Erythroblast (primary cell): ENCODE data around the gene MTR.
A peak's percentile ranks its signal among the peaks of the same experiment; 100 is the strongest.
"Not testable (repeated sequence)": the region's sequence is repeated elsewhere in the genome, so short reads cannot be mapped to it uniquely, and the experiment has no call there.

Experiments used
- DNase-seq, 2 experiments: peaks; one replicate each; lab custom pipeline; 2025; lab: John Stamatoyannopoulos, UW
- GATA1 ChIP-seq: IDR thresholded peaks from 2 replicates; pipeline ENCODE4 v1.6.1; 2011; ENCODE audit warnings: low read depth, mild to moderate bottlenecking, control low read depth, low read length, moderate library complexity
- POLR2A ChIP-seq: IDR thresholded peaks from 2 replicates; pipeline ENCODE4 v1.6.1; 2011; ENCODE audit warnings: mild to moderate bottlenecking, low read length

MTR gene

GRCh38 chr1:236895665-236896387 is 100.7 kb downstream of the MTR start:
- no peak for DNase-seq

GRCh38 chr1:236896716-236897115 is 101.6 kb downstream of the MTR start:
- no peak for DNase-seq
- TF ChIP-seq GATA1: no peak
- TF ChIP-seq POLR2A: no peak

More at GRCh38 chr1:236895665-236896387, 100.7 kb downstream of the MTR start:
- TF ChIP-seq GATA1 (no peak), POLR2A (no peak)

GRCh38 chr1:236904892-236905741 is 110.0 kb downstream of the MTR start:
- DNase-seq: peak; percentile 43 to 71
- no peak for TF ChIP-seq GATA1
- TF ChIP-seq POLR2A: no peak

GRCh38 chr1:236907205-236907604 is 112.1 kb downstream of the MTR start:
- TF ChIP-seq POLR2A (no peak), GATA1 (no peak)
- DNase-seq: peak; percentile 36 to 56

GRCh38 chr1:236908669-236909068 is 113.6 kb downstream of the MTR start:
- no peak for DNase-seq
- TF ChIP-seq POLR2A (no peak), GATA1 (no peak)

- DNase-seq: not testable (repeated sequence)
Measured at GRCh38 chr1:236911047-236911446, 116.0 kb downstream of the MTR start.

- TF ChIP-seq GATA1: peak; percentile 85
- peak; percentile 17 for TF ChIP-seq POLR2A
- DNase-seq: peak; percentile 86 to 96
Measured at GRCh38 chr1:236913371-236914037, 118.4 kb downstream of the MTR start.

- TF ChIP-seq POLR2A: peak; percentile 2
- TF ChIP-seq GATA1: no peak
- DNase-seq: peak; percentile 70 to 87
Measured at GRCh38 chr1:236914375-236914774, 119.3 kb downstream of the MTR start.

- TF ChIP-seq GATA1: no peak
- TF ChIP-seq POLR2A: no peak
- peak; percentile 26 to 42 for DNase-seq
Measured at GRCh38 chr1:236916131-236916800, 121.2 kb downstream of the MTR start.

- TF ChIP-seq GATA1 (no peak), POLR2A (no peak)
- DNase-seq: no peak
Measured at GRCh38 chr1:236917448-236917847, 122.4 kb downstream of the MTR start.

GRCh38 chr1:236920286-236920894 is 125.3 kb downstream of the MTR start:
- TF ChIP-seq POLR2A: no peak
- no peak for TF ChIP-seq GATA1
- no peak for DNase-seq

GRCh38 chr1:236921610-236922009 is 126.5 kb downstream of the MTR start:
- DNase-seq: no peak
- TF ChIP-seq GATA1 (no peak), POLR2A (no peak)

- DNase-seq: no peak
- TF ChIP-seq POLR2A (no peak), GATA1 (no peak)
Measured at GRCh38 chr1:236922190-236922589, 127.1 kb downstream of the MTR start.
